ENCODE data around the gene RPE.

Gene RPE

DNA sequence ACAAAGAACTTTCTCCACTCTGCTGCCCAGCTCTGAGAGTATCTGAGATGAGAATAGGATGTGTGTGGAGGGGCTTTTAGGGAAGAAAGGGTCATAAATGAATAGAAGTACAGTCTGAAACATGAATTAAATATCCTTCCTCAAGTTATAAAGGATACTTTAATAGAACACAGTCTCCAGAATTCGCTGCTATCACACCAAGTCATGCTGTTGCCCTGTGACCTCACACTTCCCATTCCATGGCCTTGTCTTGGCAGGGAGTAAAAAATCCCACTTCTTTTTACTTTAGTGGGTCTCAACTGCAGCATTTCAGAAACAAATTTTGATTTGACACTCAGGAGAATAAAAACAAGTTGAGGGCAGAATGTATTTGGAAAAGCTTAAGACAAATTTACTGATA is 3.8 kb upstream of the RPE start:
- H3K9me3 ChIP-seq (ENCODE audit: insufficient read depth, low read length, severe bottlenecking) = no peaks in the 10 kb centered on the region
- DNase-seq = no peak
- no peak overlapping the region for H3K27ac ChIP-seq (ENCODE audit: low read length)
- H3K4me2 ChIP-seq (ENCODE audit: insufficient read depth, low read length) = no peak overlapping the region
- H3K9ac ChIP-seq (ENCODE audit: low read depth, low read length) = no peak overlapping the region
- peaks cover 5% of the 10 kb centered on the region for H3K27me3 ChIP-seq (ENCODE audit: insufficient read depth, low read length, poor library complexity)
- no peak overlapping the region for H2AFZ ChIP-seq (ENCODE audit: low read depth, low read length)
- peaks cover 12% of the 10 kb centered on the region for H3K79me2 ChIP-seq (ENCODE audit: insufficient read depth, low read length)
- H3K4me3 ChIP-seq (ENCODE audit: low read depth in 1 of 2, low read length in 2 of 2) = no peak overlapping the region
- TF ChIP-seq EZH2 (IDR thresholded peaks at IDR 0.05; ENCODE audit: borderline replicate concordance, low read depth, low read length, severe bottlenecking) = no peak
- TF ChIP-seq, protein P1, sequence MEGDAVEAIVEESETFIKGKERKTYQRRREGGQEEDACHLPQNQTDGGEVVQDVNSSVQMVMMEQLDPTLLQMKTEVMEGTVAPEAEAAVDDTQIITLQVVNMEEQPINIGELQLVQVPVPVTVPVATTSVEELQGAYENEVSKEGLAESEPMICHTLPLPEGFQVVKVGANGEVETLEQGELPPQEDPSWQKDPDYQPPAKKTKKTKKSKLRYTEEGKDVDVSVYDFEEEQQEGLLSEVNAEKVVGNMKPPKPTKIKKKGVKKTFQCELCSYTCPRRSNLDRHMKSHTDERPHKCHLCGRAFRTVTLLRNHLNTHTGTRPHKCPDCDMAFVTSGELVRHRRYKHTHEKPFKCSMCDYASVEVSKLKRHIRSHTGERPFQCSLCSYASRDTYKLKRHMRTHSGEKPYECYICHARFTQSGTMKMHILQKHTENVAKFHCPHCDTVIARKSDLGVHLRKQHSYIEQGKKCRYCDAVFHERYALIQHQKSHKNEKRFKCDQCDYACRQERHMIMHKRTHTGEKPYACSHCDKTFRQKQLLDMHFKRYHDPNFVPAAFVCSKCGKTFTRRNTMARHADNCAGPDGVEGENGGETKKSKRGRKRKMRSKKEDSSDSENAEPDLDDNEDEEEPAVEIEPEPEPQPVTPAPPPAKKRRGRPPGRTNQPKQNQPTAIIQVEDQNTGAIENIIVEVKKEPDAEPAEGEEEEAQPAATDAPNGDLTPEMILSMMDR (IDR thresholded peaks at IDR 0.05; ENCODE audit: borderline replicate concordance, extremely low read depth, low read length, poor library complexity, severe bottlenecking) = no peak
- no peaks in the 10 kb centered on the region for H3K36me3 ChIP-seq (ENCODE audit: insufficient read depth, low read length)
- H3K4me1 ChIP-seq (ENCODE audit: insufficient read depth, low read length) = peaks cover 13% of the 10 kb centered on the region
- no peak for ATAC-seq (ENCODE audit: insufficient read depth, low read depth)
- peaks cover 4% of the 10 kb centered on the region; the same call in 1 of the 2 replicates for H4K20me1 ChIP-seq (ENCODE audit: insufficient read depth, low read length)

DNA sequence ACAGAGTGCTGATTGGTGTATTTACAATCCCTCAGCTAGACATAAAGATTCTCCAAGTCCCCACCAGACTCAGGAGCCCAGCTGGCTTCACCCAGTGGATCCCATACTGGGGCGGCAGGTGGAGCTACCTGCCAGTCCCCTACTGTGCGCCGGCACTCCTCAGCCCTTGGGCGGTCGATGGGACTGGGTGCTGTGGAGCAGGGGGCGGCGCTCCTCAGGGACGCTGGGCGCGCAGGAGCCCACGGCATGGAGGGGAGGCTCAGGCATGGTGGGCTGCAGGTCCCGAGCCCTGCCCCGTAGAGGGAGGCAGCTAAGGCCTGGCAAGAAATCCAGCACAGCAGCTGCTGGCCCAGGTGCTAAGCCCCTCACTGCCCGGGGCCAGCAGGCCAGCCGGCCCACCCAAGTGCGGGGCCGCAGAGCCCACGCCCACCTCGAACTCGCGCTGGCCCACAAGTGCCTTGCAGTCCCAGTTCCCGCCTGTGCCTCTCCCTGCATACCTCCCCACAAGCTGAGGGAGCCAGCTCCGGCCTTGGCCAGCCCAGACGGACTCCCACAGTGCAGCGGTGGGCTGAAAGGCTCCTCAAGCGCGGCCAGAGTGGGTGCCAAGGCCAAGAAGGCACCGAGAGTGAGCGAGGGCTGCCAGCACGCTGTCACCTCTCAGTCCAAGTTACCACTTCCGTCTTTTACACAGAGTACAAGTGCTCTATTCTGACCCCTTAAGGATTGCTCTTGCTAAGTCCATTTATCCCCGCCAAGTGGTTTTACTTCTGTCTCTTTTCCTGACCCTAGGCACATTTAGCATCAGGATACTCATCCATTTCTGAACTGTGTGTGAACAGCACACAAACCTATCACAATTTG is 1.7 kb upstream of the RPE start:
- H3K4me1 ChIP-seq (ENCODE audit: insufficient read depth, low read length) = peaks cover 34% of the 10 kb centered on the region
- no peak for DNase-seq
- H3K4me3 ChIP-seq (ENCODE audit: low read depth in 1 of 2, low read length in 2 of 2) = no peak overlapping the region
- H3K4me2 ChIP-seq (ENCODE audit: insufficient read depth, low read length) = no peak overlapping the region
- no peak overlapping the region for H3K27ac ChIP-seq (ENCODE audit: low read length)
- TF ChIP-seq EZH2 (IDR thresholded peaks at IDR 0.05; ENCODE audit: borderline replicate concordance, low read depth, low read length, severe bottlenecking) = no peak
- TF ChIP-seq, protein P1 (IDR thresholded peaks at IDR 0.05; ENCODE audit: borderline replicate concordance, extremely low read depth, low read length, poor library complexity, severe bottlenecking) = no peak
- H2AFZ ChIP-seq (ENCODE audit: low read depth, low read length) = peak overlapping the region; percentile 40
- H3K9ac ChIP-seq (ENCODE audit: low read depth, low read length) = no peak overlapping the region
- H3K27me3 ChIP-seq (ENCODE audit: insufficient read depth, low read length, poor library complexity) = no peaks in the 10 kb centered on the region
- no peaks in the 10 kb centered on the region for H3K9me3 ChIP-seq (ENCODE audit: insufficient read depth, low read length, severe bottlenecking)
- H3K79me2 ChIP-seq (ENCODE audit: insufficient read depth, low read length) = peaks cover 33% of the 10 kb centered on the region
- no peak for ATAC-seq (ENCODE audit: insufficient read depth, low read depth)
- peaks cover 25% of the 10 kb centered on the region for H4K20me1 ChIP-seq (ENCODE audit: insufficient read depth, low read length)
- peaks cover 18% of the 10 kb centered on the region; the same call in 1 of the 2 replicates for H3K36me3 ChIP-seq (ENCODE audit: insufficient read depth, low read length)

DNA sequence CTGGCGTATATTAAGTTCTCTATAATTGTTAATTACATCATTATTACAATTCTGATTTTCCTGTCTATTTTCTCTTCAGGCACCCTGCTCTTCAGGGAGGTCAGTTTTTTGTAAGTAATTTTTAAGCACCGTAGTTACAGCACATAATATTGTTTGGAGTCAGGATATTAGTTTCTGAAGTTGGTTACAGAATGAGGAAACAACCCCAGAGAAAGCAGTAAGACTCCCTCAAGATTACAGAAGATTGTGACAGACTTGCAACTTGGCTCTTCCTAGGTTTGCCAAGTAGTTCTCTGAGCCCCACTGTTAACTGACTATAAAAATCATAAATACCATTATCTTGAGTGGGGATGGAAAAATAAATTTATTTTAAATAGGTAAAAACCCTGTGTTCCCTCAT is 921 bp downstream of the RPE start:
- ATAC-seq (ENCODE audit: insufficient read depth, low read depth) (no peak), DNase-seq (no peak)
- peak overlapping the region; percentile 71 for H3K4me2 ChIP-seq (ENCODE audit: insufficient read depth, low read length)

More for the DNA sequence above, 921 bp downstream of the RPE start:
- Histone ChIP-seq H3K4me1 (ENCODE audit: insufficient read depth, low read length) (peaks cover 36% of the 10 kb centered on the region), H4K20me1 (ENCODE audit: insufficient read depth, low read length) (peaks cover 45% of the 10 kb centered on the region), H3K36me3 (ENCODE audit: insufficient read depth, low read length) (peaks cover 37% of the 10 kb centered on the region), H3K27me3 (ENCODE audit: insufficient read depth, low read length, poor library complexity) (no peaks in the 10 kb centered on the region), H3K27ac (ENCODE audit: low read length) (peak overlapping the region; percentile 79), H3K9me3 (ENCODE audit: insufficient read depth, low read length, severe bottlenecking) (no peaks in the 10 kb centered on the region), H3K9ac (ENCODE audit: low read depth, low read length) (peak overlapping the region; percentile 68), H2AFZ (ENCODE audit: low read depth, low read length) (no peak overlapping the region), H3K4me3 (ENCODE audit: low read depth in 1 of 2, low read length in 2 of 2) (peak overlapping the region; percentile 40 to 66), H3K79me2 (ENCODE audit: insufficient read depth, low read length) (peaks cover 59% of the 10 kb centered on the region)
- TF ChIP-seq, protein P1 (IDR thresholded peaks at IDR 0.05; ENCODE audit: borderline replicate concordance, extremely low read depth, low read length, poor library complexity, severe bottlenecking) = no peak
- no peak for TF ChIP-seq EZH2 (IDR thresholded peaks at IDR 0.05; ENCODE audit: borderline replicate concordance, low read depth, low read length, severe bottlenecking)
